Hematopoietic multipotent progenitor cell treated with erythropoietin and hydrocortisone succinate and interleukin-3 and kit ligand, for 6 days (in vitro differentiated cells): ENCODE results near the gene ZNF638.
A peak's percentile ranks its signal among the peaks of the same experiment; 100 is the strongest.
"Not testable (repeated sequence)": the region's sequence is repeated elsewhere in the genome, so short reads cannot be mapped to it uniquely, and the experiment has no call there.

Source experiments
- DNase-seq: peaks from one replicate; pipeline ENCODE4 v3.0.0-alpha.2; 2015

Gene ZNF638

GRCh38 chr2:71409611-71410010 lies 78.0 kb downstream of the ZNF638 start:
- no peak for DNase-seq

- no peak for DNase-seq
Observed at GRCh38 chr2:71410696-71411095, 79.1 kb downstream of the ZNF638 start.

- not testable (repeated sequence) for DNase-seq
Observed at GRCh38 chr2:71416866-71417265, 85.3 kb downstream of the ZNF638 start.

GRCh38 chr2:71417300-71418202 lies 86.0 kb downstream of the ZNF638 start:
- peak; percentile 56 for DNase-seq

- peak; percentile 27 for DNase-seq
Observed at GRCh38 chr2:71419145-71419544, 87.6 kb downstream of the ZNF638 start.

GRCh38 chr2:71419976-71420375 lies 88.4 kb downstream of the ZNF638 start:
- DNase-seq: no peak

- no peak for DNase-seq
Observed at GRCh38 chr2:71422786-71423185, 91.2 kb downstream of the ZNF638 start.

GRCh38 chr2:71423817-71424420 lies 92.3 kb downstream of the ZNF638 start:
- no peak for DNase-seq

- no peak for DNase-seq
Observed at GRCh38 chr2:71426721-71427120, 95.1 kb downstream of the ZNF638 start.

- DNase-seq: no peak
Observed at GRCh38 chr2:71428472-71429383, 97.1 kb downstream of the ZNF638 start.

GRCh38 chr2:71445142-71445541 lies 113.6 kb downstream of the ZNF638 start:
- DNase-seq: not testable (repeated sequence)

GRCh38 chr2:71446505-71446904 lies 114.9 kb downstream of the ZNF638 start:
- no peak for DNase-seq

GRCh38 chr2:71449343-71449742 lies 117.8 kb downstream of the ZNF638 start:
- DNase-seq: no peak

- no peak for DNase-seq
Observed at GRCh38 chr2:71451705-71452104, 120.1 kb downstream of the ZNF638 start.

GRCh38 chr2:71452565-71452964 lies 121.0 kb downstream of the ZNF638 start:
- DNase-seq: peak; percentile 77

GRCh38 chr2:71453404-71454220 lies 122.0 kb downstream of the ZNF638 start, which contains the start of gene DYSF:
Gene DYSF, plus strand, starts transcription at chr2:71453561.
- DNase-seq: peak; percentile 50

- DNase-seq: no peak
Observed at GRCh38 chr2:71454221-71455010, 122.8 kb downstream of the ZNF638 start.

GRCh38 chr2:71455011-71455740 lies 123.6 kb downstream of the ZNF638 start:
- DNase-seq: no peak

- DNase-seq: no peak
Observed at GRCh38 chr2:71455741-71456569, 124.4 kb downstream of the ZNF638 start.

GRCh38 chr2:71456617-71457016 lies 125.0 kb downstream of the ZNF638 start:
- no peak for DNase-seq
